Lung microvascular endothelial cell (primary cell): ENCODE results near the gene SLC25A48. TPM values are rescaled to one million over a fixed set of nuclear protein-coding genes. Genes with fewer than 3 reads are reported as not detected.
"Not testable (repeated sequence)": the region's sequence is repeated elsewhere in the genome, so short reads cannot be mapped to it uniquely, and the experiment has no call there.

Source experiments
- DNase-seq, 2 donors: peaks; one replicate each; pipeline versions ENCODE4 v3.0.0 to v3.0.0-alpha.2; 2010; ENCODE audit warnings: low read depth in 2 of 2
- total RNA-seq: library from RNA; depleted of rRNA; stranded (reverse); fragments of >200 nt; gene quantifications from 2 replicates; pipeline ENCODE4 v1.2.1, GENCODE V29; 2014

Gene SLC25A48
- total RNA-seq, 1 donor from 2014 or later = not detected

DNA sequence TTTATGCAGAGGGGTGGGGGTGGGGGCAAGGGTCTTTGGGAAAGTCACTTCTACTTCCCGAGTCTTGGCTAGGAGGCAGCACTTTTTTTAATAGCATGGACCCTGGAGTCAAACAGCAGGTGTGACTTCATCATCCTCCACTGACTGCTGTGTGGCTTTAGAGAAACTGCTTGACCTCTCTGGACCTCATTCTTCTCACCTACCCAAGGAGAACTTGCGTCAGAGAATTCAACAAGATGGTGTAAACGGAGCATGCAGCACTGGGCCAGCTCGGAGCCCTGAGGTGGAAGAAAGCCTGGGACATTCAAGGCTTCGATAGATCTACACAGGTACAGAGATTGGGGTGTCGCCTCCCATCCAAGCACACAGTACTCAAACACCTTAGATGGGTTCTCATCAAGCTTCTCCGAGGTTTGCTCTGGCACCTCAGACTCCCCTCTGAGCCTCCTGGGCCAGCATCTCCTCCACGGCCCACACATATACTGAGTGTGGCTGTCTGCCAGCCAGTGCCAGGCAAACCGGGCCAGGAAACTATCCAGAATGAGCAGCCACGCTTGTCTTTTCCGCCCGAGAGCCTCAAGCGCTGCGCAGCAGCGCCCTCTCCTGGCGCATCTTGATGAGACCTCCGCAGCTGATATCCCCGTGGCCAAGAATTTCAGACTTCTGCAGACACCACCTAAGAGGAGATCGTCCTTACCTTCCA is 4.6 kb upstream of the SLC25A48 start:
- peak; percentile 51 to 54 for DNase-seq

DNA sequence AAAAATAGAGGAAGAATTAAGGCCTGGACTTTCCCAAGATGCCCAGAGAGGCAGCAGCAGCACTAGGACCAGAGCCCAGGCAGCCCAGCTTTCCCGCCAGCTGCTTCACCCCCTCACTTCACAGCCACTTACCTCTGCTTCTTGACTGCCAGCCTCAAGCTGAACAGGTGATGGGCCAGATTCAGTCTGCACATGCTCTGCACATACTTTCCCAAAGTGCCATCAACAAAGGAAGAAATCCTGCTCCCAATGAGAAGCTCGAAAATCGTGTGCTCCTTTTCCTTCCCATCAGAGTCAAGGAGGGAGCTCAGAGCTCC is 4.1 kb upstream of the SLC25A48 start:
- DNase-seq = no peak

DNA sequence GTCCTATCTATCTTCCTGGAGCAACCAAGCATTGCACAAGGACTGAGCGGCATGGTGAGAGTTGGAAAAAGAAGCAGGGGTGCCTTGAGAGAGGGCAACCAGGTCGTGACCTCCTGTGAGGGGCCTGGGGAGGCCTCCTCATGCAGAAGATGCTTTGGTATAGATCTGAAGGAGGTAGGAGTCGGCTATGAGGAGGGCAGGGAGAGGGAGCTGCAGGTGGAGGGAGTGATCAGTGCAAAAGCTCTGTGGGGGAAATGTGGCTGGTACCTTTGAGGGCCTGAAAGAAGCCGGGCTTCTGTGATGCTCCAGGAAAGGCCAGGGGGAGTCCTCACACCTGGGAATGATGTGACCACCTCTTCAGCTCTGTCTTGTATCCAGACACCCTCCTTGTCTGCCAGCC is 3.6 kb upstream of the SLC25A48 start:
- DNase-seq = no peak

DNA sequence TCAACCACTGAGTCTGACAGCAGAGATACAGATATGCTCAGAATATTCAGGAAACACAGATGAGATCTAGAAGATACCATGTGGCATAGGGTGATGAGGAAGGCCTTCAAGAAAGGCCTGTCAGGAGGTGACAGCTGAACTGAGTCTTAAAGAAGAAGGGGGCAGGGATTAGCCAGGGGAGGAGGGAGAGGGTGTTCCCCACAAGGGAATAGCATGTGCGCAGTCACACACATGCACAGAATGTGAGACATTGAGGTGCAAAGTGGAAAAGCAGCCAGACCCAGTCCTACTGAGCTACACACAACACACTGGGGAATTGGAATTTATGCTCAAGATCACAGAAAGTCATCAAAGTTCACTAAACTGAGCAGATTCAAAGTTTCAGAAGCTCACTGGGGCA is 3.0 kb upstream of the SLC25A48 start:
- no peak for DNase-seq

DNA sequence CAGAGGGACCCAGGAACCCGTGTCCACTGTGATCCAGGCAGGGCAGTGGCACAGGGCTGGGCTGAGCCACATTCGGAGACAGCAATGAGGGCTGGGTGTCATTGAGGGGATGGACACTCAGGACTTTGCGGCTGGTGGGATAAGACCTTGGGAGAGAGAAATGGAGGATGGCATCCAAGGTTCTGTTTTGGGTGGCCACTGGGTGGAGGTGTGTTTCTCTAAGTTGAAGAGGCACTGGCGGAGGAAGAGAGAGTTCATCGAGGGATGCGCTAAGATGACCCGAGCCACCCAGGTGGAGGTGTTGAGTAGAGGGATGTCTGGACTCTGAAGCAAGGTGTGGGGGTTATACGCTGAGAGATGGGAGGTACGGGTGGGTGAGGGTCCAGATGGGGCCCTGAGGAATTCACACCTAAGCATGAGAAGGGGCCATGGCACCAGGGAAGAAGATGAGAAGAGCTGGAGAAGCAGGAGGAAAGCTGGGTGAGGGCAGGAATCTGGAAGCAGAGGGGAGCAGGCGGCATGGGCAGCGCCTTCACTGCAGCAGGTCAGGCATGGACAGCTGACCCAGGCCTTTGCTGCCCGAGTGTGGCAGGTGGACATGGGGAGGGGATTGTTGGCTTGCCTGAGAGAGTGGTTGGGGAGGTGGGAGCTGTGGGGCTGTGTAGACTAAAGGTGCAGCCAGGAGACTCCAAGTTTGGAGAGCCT is 2.5 kb upstream of the SLC25A48 start:
- no peak for DNase-seq

DNA sequence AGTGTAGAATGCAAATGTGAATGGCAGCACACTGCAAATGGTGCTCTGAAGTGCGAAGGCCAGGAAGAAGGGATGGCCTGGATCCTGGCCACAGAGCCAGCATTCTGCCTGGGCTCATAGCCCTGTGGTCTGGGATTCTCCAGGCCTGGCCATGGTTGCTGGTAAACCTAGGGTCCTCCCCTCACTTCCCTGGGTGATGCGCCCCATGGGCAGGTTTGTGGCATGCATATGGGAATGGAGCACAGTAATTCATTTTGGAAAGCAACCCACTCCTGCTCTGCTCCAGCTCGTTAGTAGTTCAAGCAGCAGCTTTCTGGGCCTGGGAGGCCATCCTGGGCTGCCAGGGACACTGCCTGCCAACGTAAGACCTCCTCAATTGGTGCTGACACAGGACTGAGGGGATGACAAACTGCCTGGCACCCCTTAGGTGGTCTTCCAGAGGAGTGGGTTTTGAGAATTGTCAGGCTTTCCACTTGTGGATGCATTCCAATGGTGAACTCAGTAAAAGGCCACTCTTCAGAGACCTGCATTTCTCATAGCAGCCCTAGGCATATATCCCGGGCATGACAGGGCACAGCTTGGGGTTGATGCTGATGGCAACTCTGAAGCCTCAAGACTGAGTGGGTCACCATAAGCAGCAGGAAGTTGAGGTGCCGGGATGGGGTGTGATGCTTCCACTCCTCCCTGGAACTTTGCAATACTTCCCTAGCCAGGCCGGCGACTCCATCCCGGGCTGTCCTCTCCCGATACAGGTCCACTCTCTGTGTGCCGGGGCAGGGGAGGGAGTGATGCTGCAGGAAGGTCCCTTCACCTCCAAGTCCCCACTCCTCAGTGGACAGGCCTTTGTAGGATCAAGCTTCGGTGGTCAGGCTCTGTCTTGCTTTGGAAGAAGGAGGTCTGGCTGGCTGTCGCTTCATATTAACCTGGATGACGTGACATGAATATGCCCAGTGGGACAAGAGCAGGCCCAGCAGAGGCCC is 1.2 kb upstream of the SLC25A48 start:
- no peak for DNase-seq

DNA sequence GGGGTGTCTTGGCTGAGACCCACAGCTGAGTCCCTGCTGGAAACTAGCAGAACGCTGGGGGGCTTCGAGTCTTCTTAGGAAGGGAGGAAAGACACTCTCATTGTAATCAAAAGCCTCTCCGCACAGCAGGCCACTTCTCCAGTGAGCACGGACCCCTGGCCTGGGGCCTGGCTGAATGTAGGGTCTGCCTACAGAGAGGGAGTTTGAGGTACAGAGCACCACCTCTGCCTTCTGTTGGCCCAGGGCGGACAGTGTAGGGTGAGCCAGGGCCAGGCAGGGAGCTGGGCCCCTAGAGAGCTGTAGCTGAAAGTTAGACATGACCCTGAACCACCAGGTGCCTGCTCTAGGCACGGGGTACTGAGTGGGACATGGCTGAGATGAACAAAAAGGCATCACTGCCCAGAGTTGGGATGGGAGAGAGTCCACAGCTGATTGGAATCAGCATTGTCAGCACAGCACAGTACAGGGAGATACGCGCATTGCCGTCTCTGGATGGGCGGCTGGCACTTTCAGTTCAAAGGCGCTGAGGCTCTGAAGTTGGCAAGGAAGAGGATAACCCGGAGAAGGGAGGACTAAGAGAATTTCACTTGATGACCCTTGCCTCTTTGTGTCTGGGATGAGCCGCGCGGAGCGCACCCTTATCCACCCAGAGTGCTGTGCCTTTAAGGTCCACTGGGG is 363 bp upstream of the SLC25A48 start:
- peak; percentile 44 to 52 for DNase-seq

DNA sequence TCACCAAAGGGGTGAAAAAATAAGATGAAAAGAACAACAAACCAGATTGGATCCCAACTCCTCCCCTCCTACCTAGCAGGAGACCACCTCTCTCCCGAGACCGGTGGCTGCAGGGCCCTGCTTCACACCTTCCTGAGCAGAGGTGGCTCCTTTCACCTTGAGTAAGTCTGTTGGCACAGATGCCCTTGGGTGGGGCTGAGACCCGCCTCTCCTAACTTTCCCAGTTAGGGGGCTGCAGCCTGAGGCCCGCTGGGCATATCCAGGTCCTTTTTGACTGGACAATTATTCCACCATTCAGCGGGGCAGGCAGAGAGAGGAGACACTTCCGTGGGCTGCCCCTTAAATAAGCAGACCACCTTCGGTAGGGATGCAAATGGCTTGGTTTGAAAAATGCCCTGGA is 1.3 kb downstream of the SLC25A48 start:
- DNase-seq = no peak

DNA sequence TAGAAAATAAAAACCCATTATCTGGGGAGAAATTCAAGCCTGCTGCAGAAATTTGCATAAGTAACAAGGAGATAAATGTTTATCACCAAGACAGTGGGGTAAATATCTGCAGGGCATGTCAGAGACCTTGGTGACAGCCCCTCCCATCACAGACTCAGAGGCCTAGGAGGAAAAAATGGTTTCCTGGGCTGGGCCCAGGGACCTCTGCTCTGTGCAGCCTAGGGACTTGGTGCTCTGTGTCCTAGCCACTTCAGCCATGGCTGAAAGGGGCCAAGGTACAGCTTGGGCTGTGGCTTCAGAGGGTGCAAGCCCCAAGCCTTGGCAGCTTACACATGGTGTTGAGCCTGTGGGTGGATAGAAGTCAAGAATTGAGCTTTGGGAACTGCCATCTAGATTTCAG is 3.9 kb downstream of the SLC25A48 start:
- not testable (repeated sequence) for DNase-seq

DNA sequence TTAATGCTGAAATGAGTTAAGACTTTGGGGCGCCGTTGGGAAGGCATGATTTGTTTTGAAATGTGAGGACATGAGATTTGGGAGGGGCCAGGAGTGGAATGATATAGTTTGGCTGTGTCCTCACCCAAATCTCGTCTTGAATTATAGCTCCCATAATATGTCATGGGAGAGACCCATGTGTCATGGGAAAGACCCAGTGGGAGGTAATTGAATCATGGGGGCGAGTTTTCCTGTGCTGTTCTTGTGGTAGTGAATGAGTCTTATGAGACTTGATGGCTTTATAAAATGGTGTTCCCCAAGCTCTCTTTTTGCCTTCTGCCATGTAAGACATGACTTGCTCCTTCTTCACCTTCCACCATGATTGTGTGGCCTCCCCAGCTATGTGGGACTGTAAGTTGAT is 5.1 kb downstream of the SLC25A48 start:
- no peak for DNase-seq

DNA sequence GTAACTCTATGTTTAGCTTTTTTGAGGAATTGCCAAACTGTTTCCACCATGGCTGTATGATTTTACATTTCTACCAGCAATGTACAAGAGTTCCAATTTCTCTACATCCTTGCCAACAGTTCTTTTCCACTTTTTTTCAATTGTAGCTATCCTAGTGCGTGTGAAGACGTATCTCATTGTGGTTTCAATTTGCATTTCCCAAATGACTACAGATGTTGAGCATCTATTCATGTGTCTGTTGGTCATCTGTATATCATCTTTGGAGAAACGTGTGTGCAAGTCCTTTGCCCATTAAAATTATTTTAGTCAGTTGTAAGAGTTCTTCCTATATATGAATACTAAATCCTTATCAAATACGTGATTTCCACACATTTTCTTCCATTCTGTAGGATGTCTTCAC is 6.5 kb downstream of the SLC25A48 start:
- no peak for DNase-seq

DNA sequence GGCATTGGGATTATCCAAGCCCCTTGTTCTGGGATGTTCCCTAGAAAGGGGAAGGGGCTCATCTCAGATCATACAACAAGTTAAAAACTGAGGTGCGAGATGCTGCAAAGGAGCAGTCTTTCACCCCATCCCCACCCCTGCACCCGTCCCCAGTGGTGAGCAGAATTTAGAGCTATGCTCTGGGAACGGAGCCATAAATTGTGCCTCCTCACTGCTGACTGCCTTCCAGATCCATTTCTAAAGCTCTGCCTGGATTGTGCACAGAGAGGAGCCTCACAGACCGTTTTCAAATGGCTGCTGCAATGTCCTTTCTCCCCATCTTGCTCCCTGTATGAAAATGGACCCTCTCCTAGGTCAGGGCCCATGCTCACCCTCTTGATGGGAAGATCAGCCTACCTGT is 8.3 kb downstream of the SLC25A48 start:
- DNase-seq = no peak

DNA sequence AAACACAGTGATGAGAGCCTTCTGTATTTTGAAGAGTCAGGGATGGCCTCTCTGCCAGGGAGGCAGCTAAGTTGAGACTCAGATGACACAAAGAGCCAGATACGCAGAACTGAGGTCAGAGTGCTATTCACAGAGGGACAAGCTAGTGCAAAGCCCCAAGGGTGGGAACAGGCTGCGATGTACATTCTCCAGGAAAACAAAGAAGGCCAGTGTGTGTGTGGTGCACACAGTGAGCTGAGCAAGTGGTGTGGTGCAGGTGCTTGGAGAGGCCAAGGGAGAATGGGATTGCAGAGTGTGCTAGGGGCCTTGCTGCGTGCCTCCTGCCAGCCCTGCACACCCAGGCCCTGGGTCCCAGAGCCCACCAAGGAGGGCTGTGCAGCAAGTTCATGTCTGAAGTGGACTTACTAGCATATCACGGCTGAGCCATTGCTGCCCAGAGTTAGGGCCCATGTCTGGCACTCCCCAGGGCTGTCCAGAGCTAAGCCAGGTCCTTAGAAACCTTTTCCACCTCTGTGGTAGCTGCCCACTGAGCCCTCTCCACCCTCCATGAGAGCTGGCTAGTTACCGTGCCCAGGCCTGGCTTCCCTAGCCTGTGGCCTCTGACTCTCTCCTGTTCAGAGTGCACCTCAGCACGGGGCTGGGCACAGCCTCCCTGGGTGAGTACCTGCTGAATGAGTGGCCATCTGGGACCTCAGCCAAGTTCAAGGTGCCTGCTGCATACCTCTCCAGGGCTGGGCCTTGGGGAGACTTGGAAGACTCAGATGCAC is 9.3 kb downstream of the SLC25A48 start:
- no peak for DNase-seq

DNA sequence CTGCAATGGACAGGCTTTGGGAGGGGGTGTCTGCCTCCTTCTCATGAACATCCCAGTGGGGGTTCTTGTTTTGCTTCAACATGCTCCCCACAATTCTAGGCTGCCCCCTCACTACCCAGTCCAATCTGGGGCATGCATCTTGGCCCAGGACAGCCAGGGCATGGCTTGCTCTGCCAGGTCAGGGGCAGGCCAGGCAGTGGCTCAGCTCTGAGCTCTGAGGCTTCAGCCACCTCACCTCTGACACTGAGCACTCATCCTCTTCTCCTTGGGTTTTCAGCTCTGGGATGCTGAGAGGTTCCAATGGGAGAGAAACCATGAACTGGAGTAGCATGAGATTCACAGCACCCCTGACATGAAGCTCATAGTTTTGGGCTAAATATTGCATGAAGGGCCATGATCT is 11.8 kb downstream of the SLC25A48 start:
- no peak for DNase-seq

DNA sequence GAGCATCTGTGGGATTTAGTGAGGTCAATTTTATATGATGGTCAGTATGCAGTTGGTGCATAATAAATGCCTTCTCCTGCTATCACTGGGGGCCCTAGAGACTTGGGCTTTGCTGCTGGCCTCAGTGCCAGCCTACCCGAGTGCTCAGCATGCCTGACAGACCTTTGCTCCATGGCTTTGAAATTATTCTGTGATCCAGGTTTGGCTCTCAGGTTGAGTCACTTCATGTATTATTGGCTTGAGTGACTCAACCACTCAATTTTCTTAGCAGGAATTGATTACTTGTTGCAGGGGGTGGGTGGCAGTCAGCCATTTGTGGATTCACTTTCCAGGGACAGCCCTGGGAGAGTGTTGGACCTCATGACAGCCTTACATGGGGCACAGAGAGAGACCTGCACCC is 13.5 kb downstream of the SLC25A48 start:
- DNase-seq = no peak

DNA sequence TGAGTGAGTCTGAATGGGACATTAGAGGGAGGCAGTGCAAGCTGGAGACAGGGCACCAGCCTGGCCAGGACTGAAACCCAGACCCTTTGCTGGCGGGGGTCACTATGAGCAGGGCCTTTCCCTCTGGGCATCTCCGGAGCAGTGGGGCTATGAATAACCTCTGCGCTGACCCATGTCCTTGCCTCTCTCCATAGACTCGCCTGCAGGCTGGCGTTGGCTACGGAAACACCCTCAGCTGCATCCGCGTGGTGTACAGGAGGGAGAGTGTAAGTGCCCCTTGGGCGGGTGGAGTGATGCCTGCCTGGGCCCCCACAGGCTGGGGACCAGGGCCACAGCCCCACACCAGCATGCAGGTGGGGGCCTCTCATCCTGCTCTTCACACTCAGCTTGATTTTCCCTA is 15.8 kb downstream of the SLC25A48 start:
- no peak for DNase-seq

DNA sequence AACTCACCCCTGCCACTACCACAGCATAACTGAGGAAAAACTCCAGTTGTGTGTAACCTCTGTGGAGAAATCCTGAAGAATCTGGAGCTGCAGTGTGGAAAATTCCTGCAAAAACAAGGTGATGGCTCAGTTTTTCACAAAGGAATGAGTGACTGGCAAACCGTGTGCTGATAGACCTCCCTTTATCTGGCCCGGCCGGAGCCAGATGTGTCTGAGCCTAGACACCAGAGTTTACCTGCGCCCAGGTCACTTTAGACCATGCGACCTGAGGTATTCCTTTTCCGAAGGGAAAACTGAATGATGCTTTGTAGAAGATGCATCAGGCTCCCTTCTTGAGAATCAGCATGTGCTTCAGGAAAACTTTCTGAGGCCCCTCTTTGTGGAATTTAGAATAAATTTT is 16.2 kb downstream of the SLC25A48 start:
- DNase-seq = no peak

DNA sequence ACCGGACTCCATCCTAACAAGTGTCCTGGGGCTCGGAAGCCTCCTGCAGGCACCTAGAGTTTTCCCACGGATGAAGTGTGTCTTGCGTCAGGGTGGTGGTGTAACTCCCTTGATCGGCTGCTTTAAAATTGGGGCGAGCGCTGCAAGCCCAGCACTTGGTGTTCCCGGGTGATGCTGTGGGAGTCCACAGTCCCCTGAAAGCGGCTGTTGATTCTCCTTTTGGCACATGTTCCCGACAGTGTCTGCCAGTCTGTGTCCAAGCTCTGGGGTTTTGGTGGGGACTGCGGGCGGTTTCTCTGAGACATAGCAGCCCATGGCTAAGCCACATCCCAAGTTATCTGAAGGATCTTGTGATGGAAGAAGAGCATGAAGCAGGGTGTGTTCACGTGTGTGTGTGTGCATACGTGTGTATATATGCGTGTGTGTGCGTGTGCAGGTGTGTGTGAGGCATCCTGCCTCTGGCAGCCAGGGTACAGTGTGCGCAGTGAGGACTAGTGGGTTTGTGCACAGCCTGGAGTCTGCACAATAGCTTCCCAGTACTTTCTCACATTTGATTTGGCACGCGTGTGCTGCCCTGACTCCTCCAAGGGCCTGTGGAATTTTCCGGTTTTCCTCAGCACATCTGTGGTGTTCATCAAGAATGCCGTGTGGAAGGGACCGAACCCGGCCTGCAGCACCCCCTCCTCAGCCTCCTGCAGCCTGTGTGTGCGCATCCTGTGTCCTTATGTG is 16.9 kb downstream of the SLC25A48 start:
- no peak for DNase-seq

DNA sequence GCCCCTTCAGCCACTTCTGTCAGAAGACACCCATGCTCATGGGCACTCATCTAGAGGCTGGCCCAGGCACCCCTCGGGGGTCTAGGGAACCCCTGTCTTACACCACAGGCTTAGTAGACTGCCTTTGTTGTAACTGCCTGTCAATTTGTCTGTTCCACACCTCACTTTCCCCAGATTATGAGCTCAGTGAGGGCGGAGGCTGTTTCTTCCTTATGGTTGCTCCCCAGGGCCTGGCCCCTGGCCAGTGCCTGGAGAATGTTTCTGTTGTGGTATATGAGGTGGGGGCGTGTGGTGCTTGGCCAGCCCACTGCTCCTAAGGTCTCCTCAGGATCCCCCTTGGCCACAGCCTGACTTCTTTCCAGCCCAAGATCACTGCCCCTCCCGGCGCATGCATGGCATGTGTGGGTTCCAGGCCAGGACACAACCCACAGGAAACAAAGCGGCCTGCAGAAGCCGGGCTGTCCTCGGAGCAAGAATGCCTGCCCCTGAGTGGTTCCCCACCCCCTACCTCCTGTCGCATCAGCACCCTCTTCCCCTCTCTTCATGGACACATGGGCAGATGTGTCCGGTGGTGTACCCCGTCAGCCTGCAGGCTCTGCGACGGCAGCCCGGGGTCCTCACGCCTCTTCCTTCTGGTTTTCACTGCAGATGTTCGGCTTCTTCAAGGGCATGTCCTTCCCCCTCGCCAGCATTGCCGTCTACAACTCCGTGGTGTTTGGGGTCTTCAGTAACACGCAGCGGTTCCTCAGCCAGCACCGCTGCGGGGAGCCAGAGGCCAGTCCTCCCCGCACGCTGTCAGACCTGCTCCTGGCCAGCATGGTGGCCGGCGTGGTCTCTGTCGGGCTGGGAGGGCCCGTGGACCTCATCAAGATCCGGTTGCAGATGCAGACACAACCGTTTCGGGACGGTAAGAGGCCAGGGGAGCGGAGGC is 17.7 kb downstream of the SLC25A48 start:
- DNase-seq = no peak
